Measurements from ENCODE around the gene SPATA46.

Gene SPATA46

DNA sequence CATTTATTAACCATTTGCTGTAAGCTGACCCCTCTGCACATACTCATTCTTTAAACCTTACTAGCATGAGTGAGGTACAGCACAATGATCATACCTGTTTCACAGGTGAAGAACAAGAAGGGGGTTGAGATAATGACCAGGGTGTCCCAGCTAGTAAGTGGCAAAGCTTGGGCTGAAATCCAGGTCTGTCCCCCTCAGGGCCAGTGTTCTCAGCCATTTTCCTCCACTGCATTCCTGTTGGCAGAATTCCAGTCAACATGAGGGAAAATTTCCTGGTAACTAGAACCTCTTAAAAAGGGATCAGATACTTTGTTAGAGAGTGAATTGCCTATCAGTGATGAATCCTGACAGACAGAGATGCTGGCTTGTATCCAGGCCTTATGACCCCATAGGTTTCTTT, 48.1 kb downstream of the SPATA46 start:
- H3K27me3 ChIP-seq (ENCODE audit: control insufficient read depth, insufficient read depth, low read length) = no peaks in the 10 kb centered on the region
- H3K36me3 ChIP-seq (ENCODE audit: control insufficient read depth, insufficient read depth, low read length) = no peaks in the 10 kb centered on the region
- no peak overlapping the region for H3K27ac ChIP-seq (ENCODE audit: low read depth, low read length)
- no peaks in the 10 kb centered on the region for H3K9me3 ChIP-seq (ENCODE audit: control insufficient read depth, insufficient read depth, low read depth, low read length)
- H3K4me3 ChIP-seq (ENCODE audit: low read depth, low read length) = no peak overlapping the region
- H3K9ac ChIP-seq (ENCODE audit: low read length) = no peak overlapping the region
- H3K4me1 ChIP-seq (ENCODE audit: control insufficient read depth, insufficient read depth, low read length) = no peaks in the 10 kb centered on the region

- Histone ChIP-seq H3K27ac (ENCODE audit: low read depth, low read length) (no peak overlapping the region), H3K9ac (ENCODE audit: low read length) (no peak overlapping the region), H3K27me3 (ENCODE audit: control insufficient read depth, insufficient read depth, low read length) (no peaks in the 10 kb centered on the region)
Observed at GRCh38 chr1:162327788-162328165, 48.9 kb downstream of the SPATA46 start.

DNA sequence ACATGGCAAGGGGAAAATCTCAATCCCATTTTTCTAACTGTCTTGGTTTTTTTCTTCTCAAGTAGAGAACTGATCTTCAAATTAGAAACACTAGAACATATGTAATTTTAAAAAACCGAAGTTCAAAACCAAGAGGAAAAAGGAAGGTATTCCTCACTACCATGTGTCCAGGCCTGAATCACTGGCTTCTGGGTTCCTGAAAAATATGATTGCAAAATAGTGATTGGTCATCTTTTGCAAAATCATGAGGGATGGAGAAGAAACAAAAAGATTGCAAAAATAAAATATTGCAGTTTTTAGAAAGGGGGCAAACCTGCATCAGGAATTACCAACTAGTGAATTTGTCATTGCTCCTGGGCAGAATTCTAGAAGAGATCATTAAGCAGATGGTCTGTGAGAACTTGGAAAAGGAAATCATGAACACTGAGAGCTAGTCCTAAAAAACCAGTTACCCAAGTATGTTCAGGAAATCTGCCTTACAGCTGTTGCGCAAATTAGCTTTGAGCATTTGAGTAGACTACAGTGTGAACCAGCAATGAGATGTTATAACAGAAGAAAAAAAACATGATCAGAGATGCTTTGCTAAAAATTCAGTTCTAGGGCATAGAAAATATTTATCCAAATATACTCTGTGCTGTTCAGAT, 49.4 kb downstream of the SPATA46 start:
- H3K9ac ChIP-seq (ENCODE audit: low read length) = no peak overlapping the region
- H3K9me3 ChIP-seq (ENCODE audit: control insufficient read depth, insufficient read depth, low read depth, low read length) = no peaks in the 10 kb centered on the region
- no peaks in the 10 kb centered on the region for H3K27me3 ChIP-seq (ENCODE audit: control insufficient read depth, insufficient read depth, low read length)
- H3K27ac ChIP-seq (ENCODE audit: low read depth, low read length) = no peak overlapping the region
- H3K36me3 ChIP-seq (ENCODE audit: control insufficient read depth, insufficient read depth, low read length) = no peaks in the 10 kb centered on the region
- no peaks in the 10 kb centered on the region for H3K4me1 ChIP-seq (ENCODE audit: control insufficient read depth, insufficient read depth, low read length)
- no peak overlapping the region for H3K4me3 ChIP-seq (ENCODE audit: low read depth, low read length)

More at GRCh38 chr1:162327788-162328165, 48.9 kb downstream of the SPATA46 start:
- H3K4me1 ChIP-seq (ENCODE audit: control insufficient read depth, insufficient read depth, low read length) = no peaks in the 10 kb centered on the region
- H3K9me3 ChIP-seq (ENCODE audit: control insufficient read depth, insufficient read depth, low read depth, low read length) = no peaks in the 10 kb centered on the region
- no peaks in the 10 kb centered on the region for H3K36me3 ChIP-seq (ENCODE audit: control insufficient read depth, insufficient read depth, low read length)
- no peak overlapping the region for H3K4me3 ChIP-seq (ENCODE audit: low read depth, low read length)

DNA sequence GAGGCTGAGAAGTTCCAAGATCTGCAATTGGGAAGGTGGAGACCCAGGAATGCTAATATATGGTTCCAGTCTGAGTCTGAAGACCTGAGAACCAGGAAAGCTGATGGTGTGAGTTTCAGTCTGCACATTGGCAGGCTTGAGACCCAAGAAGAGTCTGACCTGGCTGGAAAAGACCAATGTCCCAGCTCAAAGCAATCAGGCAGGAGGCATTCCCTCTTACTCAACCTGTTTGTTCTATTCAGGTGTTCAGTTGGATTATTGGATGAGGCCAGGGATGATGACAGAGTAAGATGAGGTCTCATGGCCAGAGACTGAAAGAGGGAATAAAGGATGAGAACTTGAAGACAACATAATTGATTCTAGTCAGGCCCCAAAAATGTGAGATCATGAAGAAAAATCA, 50.1 kb downstream of the SPATA46 start:
- Histone ChIP-seq H3K4me3 (ENCODE audit: low read depth, low read length) (no peak overlapping the region), H3K36me3 (ENCODE audit: control insufficient read depth, insufficient read depth, low read length) (no peaks in the 10 kb centered on the region), H3K4me1 (ENCODE audit: control insufficient read depth, insufficient read depth, low read length) (no peaks in the 10 kb centered on the region), H3K9me3 (ENCODE audit: control insufficient read depth, insufficient read depth, low read depth, low read length) (no peaks in the 10 kb centered on the region), H3K27me3 (ENCODE audit: control insufficient read depth, insufficient read depth, low read length) (no peaks in the 10 kb centered on the region), H3K9ac (ENCODE audit: low read length) (no peak overlapping the region), H3K27ac (ENCODE audit: low read depth, low read length) (no peak overlapping the region)

DNA sequence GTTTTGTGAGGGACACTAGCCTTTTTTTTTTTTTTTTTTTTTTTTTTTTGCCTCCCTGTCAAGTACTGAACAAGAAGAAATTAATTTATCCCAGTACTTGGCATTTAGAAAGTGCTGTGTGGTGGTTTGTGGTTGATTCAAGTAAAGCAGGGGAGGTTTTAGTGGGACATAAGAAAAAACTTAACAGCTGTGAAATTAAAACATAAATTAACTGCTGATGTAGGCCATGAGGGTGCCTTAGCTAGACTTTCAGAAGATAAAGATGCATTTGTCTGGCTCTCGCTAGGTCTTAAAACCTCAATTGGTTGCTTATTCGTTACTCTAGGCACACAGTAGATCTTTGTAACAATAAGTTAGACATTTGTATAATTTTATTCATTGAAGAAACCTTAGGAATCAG, 52.3 kb downstream of the SPATA46 start:
- Histone ChIP-seq H3K27ac (ENCODE audit: low read depth, low read length) (no peak overlapping the region), H3K27me3 (ENCODE audit: control insufficient read depth, insufficient read depth, low read length) (no peaks in the 10 kb centered on the region), H3K4me3 (ENCODE audit: low read depth, low read length) (no peak overlapping the region), H3K9ac (ENCODE audit: low read length) (no peak overlapping the region), H3K4me1 (ENCODE audit: control insufficient read depth, insufficient read depth, low read length) (no peaks in the 10 kb centered on the region), H3K36me3 (ENCODE audit: control insufficient read depth, insufficient read depth, low read length) (no peaks in the 10 kb centered on the region), H3K9me3 (ENCODE audit: control insufficient read depth, insufficient read depth, low read depth, low read length) (no peaks in the 10 kb centered on the region)

All from HUES6 (cell line).